Neural cell (in vitro differentiated cells): ENCODE results near the gene RNF144A. TPM values are rescaled to one million over a fixed set of nuclear protein-coding genes. Genes with fewer than 3 reads are reported as not detected.

Source experiments
- H2AFZ ChIP-seq: fragments of 200-600, 300-800 bp; sonication (generic), shearing (Covaris generic); 2 replicates; pipeline ENCODE4 v1.6.0; 2014; ENCODE audit warnings: low read depth, mild to moderate bottlenecking, antibody characterized with exemption, low read length, moderate library complexity
- H3F3A ChIP-seq: fragments of 200-600 bp; shearing (Covaris generic); 2 replicates; pipeline ENCODE4 v1.6.1; 2016; ENCODE audit warnings: mild to moderate bottlenecking, moderate library complexity, mixed read lengths, antibody characterized with exemption, low read length; ENCODE audit not compliant: insufficient read depth, poor library complexity, severe bottlenecking
- H3K27ac ChIP-seq: fragments of 200-600, 300-800 bp; sonication (generic), shearing (Covaris generic); 2 replicates; pipeline ENCODE4 v1.5.1; 2014; ENCODE audit warnings: mild to moderate bottlenecking, low read length, moderate library complexity
- H3K27me3 ChIP-seq: fragments of 300-800, 200-600 bp; sonication (generic), shearing (Covaris generic); 2 replicates; pipeline ENCODE4 v1.6.0; 2014; ENCODE audit warnings: mild to moderate bottlenecking, low read depth, low read length, moderate library complexity; ENCODE audit not compliant: insufficient read depth
- H3K36me3 ChIP-seq: fragments of 300-800, 200-600 bp; sonication (generic), shearing (Covaris generic); 2 replicates; pipeline ENCODE4 v1.5.1; 2014; ENCODE audit warnings: mild to moderate bottlenecking, antibody characterized with exemption, low read length, moderate library complexity; ENCODE audit not compliant: insufficient read depth
- H3K4me2 ChIP-seq: fragments of 300-800, 200-600 bp; sonication (generic), shearing (Covaris generic); 2 replicates; pipeline ENCODE4 v1.6.0; 2014; ENCODE audit warnings: mild to moderate bottlenecking, low read length
- H3K4me3 ChIP-seq: fragments of 300-800, 200-600 bp; sonication (generic), shearing (Covaris generic); 2 replicates; pipeline ENCODE4 v1.5.1; 2014; ENCODE audit warnings: mild to moderate bottlenecking, low read length, moderate library complexity
- H3K79me2 ChIP-seq: fragments of 200-600 bp; shearing (Covaris generic); replicated peaks from 2 replicates; pipeline ENCODE4 v1.6.0; 2014; ENCODE audit warnings: mild to moderate bottlenecking, low read length, moderate library complexity; ENCODE audit not compliant: insufficient read depth
- H3K9ac ChIP-seq: fragments of 300-800, 200-600 bp; sonication (generic), shearing (Covaris generic); 2 replicates; pipeline ENCODE4 v1.6.1; 2016; ENCODE audit warnings: mild to moderate bottlenecking, low read length, mixed read lengths
- H3K9me2 ChIP-seq: fragments of 200-600 bp; shearing (Covaris generic); 2 replicates; pipeline ENCODE4 v1.6.1; 2016; ENCODE audit warnings: mild to moderate bottlenecking, low read length, mixed read lengths; ENCODE audit not compliant: insufficient read depth
- H3K9me3 ChIP-seq: fragments of 200-600, 300-800 bp; sonication (generic), shearing (Covaris generic); 2 replicates; pipeline ENCODE4 v1.6.1; 2016; ENCODE audit warnings: mild to moderate bottlenecking, mixed run types, low read length, moderate library complexity, mixed read lengths
- H4K20me1 ChIP-seq: fragments of 200-600 bp; shearing (Covaris generic); 2 replicates; pipeline ENCODE4 v1.6.1; 2016; ENCODE audit warnings: mild to moderate bottlenecking, mixed run types; ENCODE audit not compliant: insufficient read depth
- CTCF ChIP-seq: fragments of 450-650 bp; IDR thresholded peaks from 2 replicates; pipeline ENCODE4 v1.5.1; 2014; ENCODE audit warnings: antibody characterized with exemption, mild to moderate bottlenecking, moderate library complexity; ENCODE audit not compliant: poor library complexity, severe bottlenecking
- EP300 ChIP-seq: fragments of 450-650 bp; conservative IDR thresholded peaks from 2 replicates; pipeline ENCODE4 v1.6.1; 2014; ENCODE audit warnings: antibody characterized with exemption, mild to moderate bottlenecking, moderate library complexity; ENCODE audit not compliant: poor library complexity, severe bottlenecking
- EZH2 ChIP-seq: fragments of 200-600, 300-800 bp; shearing (Covaris generic), sonication (generic); IDR thresholded peaks from 2 replicates; pipeline ENCODE4 v1.6.1; 2014; ENCODE audit warnings: antibody characterized with exemption, low read length, borderline replicate concordance, mild to moderate bottlenecking; ENCODE audit not compliant: insufficient read depth, poor library complexity, severe bottlenecking
- MXI1 ChIP-seq: fragments of 450-650 bp; conservative IDR thresholded peaks from 2 replicates; pipeline ENCODE4 v1.6.1; 2014; ENCODE audit warnings: antibody characterized with exemption, mild to moderate bottlenecking; ENCODE audit not compliant: poor library complexity, severe bottlenecking
- POLR2AphosphoS5 ChIP-seq: IDR thresholded peaks from 2 replicates; pipeline ENCODE4 v1.6.1; 2012
- RAD21 ChIP-seq: fragments of 450-650 bp; conservative IDR thresholded peaks from 2 replicates; pipeline ENCODE4 v1.6.1; 2014; ENCODE audit warnings: antibody characterized with exemption, mild to moderate bottlenecking, moderate library complexity
- SMC3 ChIP-seq: fragments of 450-650 bp; conservative IDR thresholded peaks from 2 replicates; pipeline ENCODE4 v1.6.1; 2014; ENCODE audit warnings: antibody characterized with exemption, mild to moderate bottlenecking, moderate library complexity; ENCODE audit not compliant: poor library complexity
- TAF1 ChIP-seq: IDR thresholded peaks from 2 replicates; pipeline ENCODE4 v1.6.1; 2012; ENCODE audit warnings: low read depth
- polyA plus RNA-seq: library from polyadenylated mRNA; depleted of rRNA; stranded (reverse); fragments of >200 nt; gene quantifications from 2 replicates; pipeline ENCODE4 v1.2.3, GENCODE V29; 2014
- TF ChIP-seq, protein P1 (sequence below): IDR thresholded peaks from 2 replicates; pipeline ENCODE4 v1.6.1; 2012; ENCODE audit warnings: borderline replicate concordance

RNF144A gene
- polyA plus RNA-seq, 1 donor from 2014 or later = 26.9 TPM

GRCh38 chr2:7030810-7031209 lies 113.6 kb downstream of the RNF144A start:
- Histone ChIP-seq H3F3A (no peaks in the 10 kb centered on the region), H3K9me2 (no peaks in the 10 kb centered on the region), H2AFZ (no peak overlapping the region), H3K4me3 (no peak overlapping the region), H3K36me3 (peaks cover 12% of the 10 kb centered on the region), H3K9ac (no peak overlapping the region), H3K9me3 (no peaks in the 10 kb centered on the region), H4K20me1 (no peaks in the 10 kb centered on the region), H3K27ac (no peak overlapping the region), H3K79me2 (no peaks in the 10 kb centered on the region), H3K4me2 (no peak overlapping the region), H3K27me3 (no peaks in the 10 kb centered on the region)
- TF ChIP-seq CTCF = no peak
- TF ChIP-seq MXI1 = no peak
- TF ChIP-seq TAF1 = no peak
- TF ChIP-seq SMC3 = no peak
- TF ChIP-seq EZH2 = no peak

GRCh38 chr2:7031547-7032245 lies 114.5 kb downstream of the RNF144A start:
- Histone ChIP-seq H3K27me3 (no peaks in the 10 kb centered on the region), H3K9ac (no peak overlapping the region), H4K20me1 (no peaks in the 10 kb centered on the region), H3K9me3 (no peaks in the 10 kb centered on the region), H3F3A (no peaks in the 10 kb centered on the region), H3K36me3 (peaks cover 12% of the 10 kb centered on the region), H3K4me3 (no peak overlapping the region), H3K9me2 (no peaks in the 10 kb centered on the region), H3K4me2 (no peak overlapping the region), H3K79me2 (no peaks in the 10 kb centered on the region), H2AFZ (no peak overlapping the region), H3K27ac (no peak overlapping the region)
- TF ChIP-seq SMC3 (no peak), CTCF (no peak), TAF1 (no peak), MXI1 (no peak), EP300 (no peak), POLR2AphosphoS5 (no peak), RAD21 (no peak)
- TF ChIP-seq, protein P1, sequence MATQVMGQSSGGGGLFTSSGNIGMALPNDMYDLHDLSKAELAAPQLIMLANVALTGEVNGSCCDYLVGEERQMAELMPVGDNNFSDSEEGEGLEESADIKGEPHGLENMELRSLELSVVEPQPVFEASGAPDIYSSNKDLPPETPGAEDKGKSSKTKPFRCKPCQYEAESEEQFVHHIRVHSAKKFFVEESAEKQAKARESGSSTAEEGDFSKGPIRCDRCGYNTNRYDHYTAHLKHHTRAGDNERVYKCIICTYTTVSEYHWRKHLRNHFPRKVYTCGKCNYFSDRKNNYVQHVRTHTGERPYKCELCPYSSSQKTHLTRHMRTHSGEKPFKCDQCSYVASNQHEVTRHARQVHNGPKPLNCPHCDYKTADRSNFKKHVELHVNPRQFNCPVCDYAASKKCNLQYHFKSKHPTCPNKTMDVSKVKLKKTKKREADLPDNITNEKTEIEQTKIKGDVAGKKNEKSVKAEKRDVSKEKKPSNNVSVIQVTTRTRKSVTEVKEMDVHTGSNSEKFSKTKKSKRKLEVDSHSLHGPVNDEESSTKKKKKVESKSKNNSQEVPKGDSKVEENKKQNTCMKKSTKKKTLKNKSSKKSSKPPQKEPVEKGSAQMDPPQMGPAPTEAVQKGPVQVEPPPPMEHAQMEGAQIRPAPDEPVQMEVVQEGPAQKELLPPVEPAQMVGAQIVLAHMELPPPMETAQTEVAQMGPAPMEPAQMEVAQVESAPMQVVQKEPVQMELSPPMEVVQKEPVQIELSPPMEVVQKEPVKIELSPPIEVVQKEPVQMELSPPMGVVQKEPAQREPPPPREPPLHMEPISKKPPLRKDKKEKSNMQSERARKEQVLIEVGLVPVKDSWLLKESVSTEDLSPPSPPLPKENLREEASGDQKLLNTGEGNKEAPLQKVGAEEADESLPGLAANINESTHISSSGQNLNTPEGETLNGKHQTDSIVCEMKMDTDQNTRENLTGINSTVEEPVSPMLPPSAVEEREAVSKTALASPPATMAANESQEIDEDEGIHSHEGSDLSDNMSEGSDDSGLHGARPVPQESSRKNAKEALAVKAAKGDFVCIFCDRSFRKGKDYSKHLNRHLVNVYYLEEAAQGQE = no peak
